Astrocyte (in vitro differentiated cells and primary cell): ENCODE data around the gene GPC5. TPM values are rescaled to one million over a fixed set of nuclear protein-coding genes. Genes with fewer than 3 reads are reported as not detected.
"Not testable (repeated sequence)": the region's sequence is repeated elsewhere in the genome, so short reads cannot be mapped to it uniquely, and the experiment has no call there.

Experiments
- DNase-seq: peaks from one replicate; pipeline ENCODE4 v3.0.0-alpha.2; 2010; ENCODE audit warnings: low read depth
- FAIRE-seq: peaks from 2 replicates; lab custom pipeline; 2011; peaks lifted over from hg19 to GRCh38; lab: Jason Lieb, UNC
- H2AFZ ChIP-seq: 2 replicates; pipeline ENCODE4 v1.6.0; 2012; ENCODE audit warnings: low read depth, low read length, inconsistent platforms
- H3K27ac ChIP-seq: 2 replicates; pipeline ENCODE4 v1.5.1; 2011; ENCODE audit warnings: low read depth, low read length, inconsistent platforms
- H3K27me3 ChIP-seq: 2 replicates; pipeline ENCODE4 v1.6.0; 2011; ENCODE audit warnings: low read length, inconsistent platforms; ENCODE audit not compliant: insufficient read depth
- H3K36me3 ChIP-seq: 2 replicates; pipeline ENCODE4 v1.5.1; 2011; ENCODE audit warnings: low read length, inconsistent platforms; ENCODE audit not compliant: insufficient read depth
- H3K4me1 ChIP-seq: 2 replicates; pipeline ENCODE4 v1.5.1; 2011; ENCODE audit warnings: low read length, inconsistent platforms; ENCODE audit not compliant: insufficient read depth
- H3K4me2 ChIP-seq: 2 replicates; pipeline ENCODE4 v1.6.0; 2012; ENCODE audit warnings: low read length, inconsistent platforms
- H3K4me3 ChIP-seq: 2 replicates; pipeline ENCODE4 v1.5.1; 2011; ENCODE audit warnings: low read depth, mild to moderate bottlenecking, low read length, inconsistent platforms; ENCODE audit not compliant: insufficient read depth
- H3K79me2 ChIP-seq: 2 replicates; pipeline ENCODE4 v1.6.0; 2012; ENCODE audit warnings: mild to moderate bottlenecking, low read length, inconsistent platforms; ENCODE audit not compliant: insufficient read depth
- H3K9ac ChIP-seq: 2 replicates; pipeline ENCODE4 v1.6.0; 2012; ENCODE audit warnings: mild to moderate bottlenecking, low read length, inconsistent platforms
- H3K9me3 ChIP-seq: 2 replicates; pipeline ENCODE4 v1.5.1; 2012; ENCODE audit warnings: low read depth, mild to moderate bottlenecking, low read length, inconsistent platforms; ENCODE audit not compliant: insufficient read depth
- H4K20me1 ChIP-seq: 2 replicates; pipeline ENCODE4 v1.6.0; 2012; ENCODE audit warnings: low read length, inconsistent platforms; ENCODE audit not compliant: insufficient read depth
- H3K27ac Mint-ChIP-seq: one replicate; pipeline ENCODE4 v1.8.0; 2021; ENCODE audit warnings: mild to moderate bottlenecking, mixed read lengths; ENCODE audit not compliant: unreplicated experiment
- H3K27me3 Mint-ChIP-seq: one replicate; pipeline ENCODE4 v1.8.0; 2021; ENCODE audit warnings: low read depth, mixed read lengths; ENCODE audit not compliant: unreplicated experiment
- H3K36me3 Mint-ChIP-seq: one replicate; pipeline ENCODE4 v1.8.0; 2021; ENCODE audit warnings: low read depth, mixed read lengths; ENCODE audit not compliant: unreplicated experiment
- H3K4me1 Mint-ChIP-seq: one replicate; pipeline ENCODE4 v1.8.0; 2021; ENCODE audit warnings: low read depth, mixed read lengths; ENCODE audit not compliant: unreplicated experiment
- H3K4me3 Mint-ChIP-seq: one replicate; pipeline ENCODE4 v1.8.0; 2021; ENCODE audit warnings: mild to moderate bottlenecking, moderate library complexity, mixed read lengths; ENCODE audit not compliant: unreplicated experiment
- H3K9me3 Mint-ChIP-seq: one replicate; pipeline ENCODE4 v1.8.0; 2021; ENCODE audit warnings: mild to moderate bottlenecking, mixed read lengths; ENCODE audit not compliant: unreplicated experiment
- EZH2 ChIP-seq: IDR thresholded peaks from 2 replicates; pipeline ENCODE4 v1.6.1; 2012; ENCODE audit warnings: mild to moderate bottlenecking, low read length, inconsistent platforms; ENCODE audit not compliant: insufficient read depth
- total RNA-seq: library from RNA; stranded (reverse); gene quantifications from 2 replicates; pipeline ENCODE4 v1.2.1, GENCODE V29; 2021
- TF ChIP-seq, protein P1 (sequence below): IDR thresholded peaks from 2 replicates; pipeline ENCODE4 v1.5.1; 2011; ENCODE audit warnings: low read depth, mild to moderate bottlenecking, inconsistent platforms, low read length, moderate library complexity; ENCODE audit not compliant: insufficient read depth

Gene GPC5
- total RNA-seq, 1 donor from 2014 or later, result 1.1 TPM

DNA sequence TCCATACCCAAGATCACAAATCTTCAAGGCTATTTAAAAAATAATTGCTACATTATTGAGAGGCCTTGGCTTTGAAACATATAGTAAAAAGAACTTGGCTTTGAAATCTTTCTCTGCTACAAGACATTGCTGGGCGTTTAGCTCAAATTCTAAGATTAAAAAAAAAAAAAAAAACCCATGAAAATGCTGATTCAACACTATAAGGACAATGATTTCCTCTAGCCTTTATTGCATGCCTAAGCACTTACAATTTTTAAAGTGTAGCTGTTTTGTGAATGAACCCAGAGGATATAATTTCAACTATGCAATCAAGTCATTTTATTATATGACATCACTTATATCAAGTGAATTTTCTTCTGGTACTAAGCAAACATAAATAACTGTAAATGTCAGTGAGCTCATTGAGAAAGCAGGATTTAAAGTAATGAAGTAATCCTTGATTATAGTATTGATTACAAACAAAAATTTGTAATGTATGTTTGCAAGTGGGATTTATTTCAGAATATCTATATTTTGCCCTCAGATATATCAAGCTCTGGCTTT is 1488.2 kb downstream of the GPC5 start:
- TF ChIP-seq, protein P1, sequence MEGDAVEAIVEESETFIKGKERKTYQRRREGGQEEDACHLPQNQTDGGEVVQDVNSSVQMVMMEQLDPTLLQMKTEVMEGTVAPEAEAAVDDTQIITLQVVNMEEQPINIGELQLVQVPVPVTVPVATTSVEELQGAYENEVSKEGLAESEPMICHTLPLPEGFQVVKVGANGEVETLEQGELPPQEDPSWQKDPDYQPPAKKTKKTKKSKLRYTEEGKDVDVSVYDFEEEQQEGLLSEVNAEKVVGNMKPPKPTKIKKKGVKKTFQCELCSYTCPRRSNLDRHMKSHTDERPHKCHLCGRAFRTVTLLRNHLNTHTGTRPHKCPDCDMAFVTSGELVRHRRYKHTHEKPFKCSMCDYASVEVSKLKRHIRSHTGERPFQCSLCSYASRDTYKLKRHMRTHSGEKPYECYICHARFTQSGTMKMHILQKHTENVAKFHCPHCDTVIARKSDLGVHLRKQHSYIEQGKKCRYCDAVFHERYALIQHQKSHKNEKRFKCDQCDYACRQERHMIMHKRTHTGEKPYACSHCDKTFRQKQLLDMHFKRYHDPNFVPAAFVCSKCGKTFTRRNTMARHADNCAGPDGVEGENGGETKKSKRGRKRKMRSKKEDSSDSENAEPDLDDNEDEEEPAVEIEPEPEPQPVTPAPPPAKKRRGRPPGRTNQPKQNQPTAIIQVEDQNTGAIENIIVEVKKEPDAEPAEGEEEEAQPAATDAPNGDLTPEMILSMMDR, result no peak
- TF ChIP-seq EZH2, result no peak
- H3K36me3 ChIP-seq, result no peaks in the 10 kb centered on the region
- Mint-ChIP-seq H3K27me3 (peaks cover 3% of the 10 kb centered on the region), H3K36me3 (no peaks in the 10 kb centered on the region), H3K4me1 (no peaks in the 10 kb centered on the region), H3K27ac (no peak overlapping the region), H3K4me3 (no peak overlapping the region), H3K9me3 (no peaks in the 10 kb centered on the region)
- H3K27me3 ChIP-seq, result no peaks in the 10 kb centered on the region
- DNase-seq (no peak), FAIRE-seq (no peak)
- no peaks in the 10 kb centered on the region for H4K20me1 ChIP-seq
- H3K27ac ChIP-seq, result no peak overlapping the region
- H3K4me2 ChIP-seq, result no peak overlapping the region
- no peaks in the 10 kb centered on the region for H3K9me3 ChIP-seq
- H3K4me3 ChIP-seq, result no peak overlapping the region
- H3K4me1 ChIP-seq, result no peaks in the 10 kb centered on the region
- H2AFZ ChIP-seq, result no peak overlapping the region
- H3K9ac ChIP-seq, result no peak overlapping the region
- H3K79me2 ChIP-seq, result no peaks in the 10 kb centered on the region

- Mint-ChIP-seq H3K27ac (no peak overlapping the region), H3K4me3 (no peak overlapping the region), H3K36me3 (no peaks in the 10 kb centered on the region), H3K9me3 (peaks cover 7% of the 10 kb centered on the region), H3K4me1 (peaks cover 5% of the 10 kb centered on the region), H3K27me3 (peaks cover 3% of the 10 kb centered on the region)
- FAIRE-seq (no peak), DNase-seq (no peak)
- Histone ChIP-seq H3K4me1 (no peaks in the 10 kb centered on the region), H3K9me3 (peaks cover 2% of the 10 kb centered on the region), H3K4me2 (no peak overlapping the region), H3K27me3 (no peaks in the 10 kb centered on the region), H3K36me3 (no peaks in the 10 kb centered on the region), H3K27ac (no peak overlapping the region), H3K4me3 (no peak overlapping the region), H2AFZ (no peak overlapping the region), H3K79me2 (no peaks in the 10 kb centered on the region), H3K9ac (no peak overlapping the region), H4K20me1 (no peaks in the 10 kb centered on the region)
- TF ChIP-seq, protein P1, result no peak
- TF ChIP-seq EZH2, result no peak
Observed at GRCh38 chr13:92894447-92894846, 1496.0 kb downstream of the GPC5 start.

DNA sequence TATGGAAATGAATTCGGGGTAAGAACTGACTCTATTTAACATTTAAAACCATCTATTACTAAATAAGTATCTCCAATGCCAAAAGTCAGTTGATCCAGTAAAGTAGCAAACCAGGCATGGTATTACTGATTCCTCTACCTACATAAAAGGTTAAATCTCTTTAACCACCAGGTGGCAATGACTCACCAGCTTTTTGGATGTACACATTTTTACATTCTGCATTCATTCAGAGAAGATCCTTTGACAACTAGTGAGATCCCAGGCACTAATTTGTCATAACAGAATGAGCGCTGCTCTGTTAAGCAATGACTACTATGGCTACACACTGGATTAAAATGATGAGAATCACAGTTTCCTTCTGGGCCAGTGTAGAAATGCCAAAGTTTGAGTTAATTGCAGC is 1498.4 kb downstream of the GPC5 start:
- H3K4me2 ChIP-seq, result no peak overlapping the region
- H4K20me1 ChIP-seq, result no peaks in the 10 kb centered on the region
- peaks cover 7% of the 10 kb centered on the region for H3K9me3 Mint-ChIP-seq
- H3K4me1 Mint-ChIP-seq, result peaks cover 11% of the 10 kb centered on the region
- no peak overlapping the region for H3K9ac ChIP-seq
- DNase-seq (peak; percentile 24), FAIRE-seq (no peak)
- TF ChIP-seq, protein P1, result no peak
- no peak for TF ChIP-seq EZH2
- H3K27me3 Mint-ChIP-seq, result no peaks in the 10 kb centered on the region
- H3K4me3 Mint-ChIP-seq, result no peak overlapping the region
- H2AFZ ChIP-seq, result no peak overlapping the region
- H3K9me3 ChIP-seq, result peaks cover 2% of the 10 kb centered on the region
- H3K36me3 Mint-ChIP-seq, result no peaks in the 10 kb centered on the region
- no peaks in the 10 kb centered on the region for H3K36me3 ChIP-seq
- no peaks in the 10 kb centered on the region for H3K79me2 ChIP-seq
- H3K27ac Mint-ChIP-seq, result no peak overlapping the region
- H3K4me1 ChIP-seq, result peaks cover 5% of the 10 kb centered on the region
- H3K4me3 ChIP-seq, result no peak overlapping the region
- no peaks in the 10 kb centered on the region for H3K27me3 ChIP-seq
- H3K27ac ChIP-seq, result no peak overlapping the region

- H3K4me1 Mint-ChIP-seq, result peaks cover 11% of the 10 kb centered on the region
- not testable (repeated sequence) for H3K27me3 Mint-ChIP-seq, H3K4me3 ChIP-seq, H3K27ac ChIP-seq, H2AFZ ChIP-seq, H3K36me3 Mint-ChIP-seq, H3K9me3 Mint-ChIP-seq, H4K20me1 ChIP-seq, H3K4me2 ChIP-seq, H3K79me2 ChIP-seq, H3K9ac ChIP-seq, FAIRE-seq, H3K27ac Mint-ChIP-seq, H3K27me3 ChIP-seq, H3K4me3 Mint-ChIP-seq, H3K36me3 ChIP-seq, H3K9me3 ChIP-seq, H3K4me1 ChIP-seq
- DNase-seq, result peak; percentile 76
Observed at GRCh38 chr13:92898946-92899345, 1500.5 kb downstream of the GPC5 start.
